Body of pancreas (tissue), 4 donors: ENCODE data around the gene CARD11. TPM values are rescaled to one million over a fixed set of nuclear protein-coding genes. Genes with fewer than 3 reads are reported as not detected.

Experiments used
- ATAC-seq: fragments of 150-250 bp; one replicate; pipeline ENCODE4 v1.9.1; 2016
- DNase-seq, 4 donors: peaks; one replicate each; pipeline ENCODE4 v3.0.0-alpha.2; 2019
- H3K27ac ChIP-seq, 4 donors: fragments of 200-600 bp; sonication (generic); 1 replicate in 3 of 4; 2 replicates in 1 of 4; pipeline versions ENCODE4 v1.5.1 to v1.6.1; 2016 to 2019; ENCODE audit warnings: mild to moderate bottlenecking in 1 of 4, mixed read lengths in 1 of 4, moderate library complexity in 1 of 4
- H3K27me3 ChIP-seq, 2 donors: fragments of 200-600 bp; sonication (generic); one replicate each; pipeline ENCODE4 v1.6.0; 2016; ENCODE audit warnings: mild to moderate bottlenecking in 1 of 2
- H3K36me3 ChIP-seq, 2 donors: fragments of 200-600 bp; sonication (generic); replicated peaks in 1 of 2; 2 replicates each; pipeline ENCODE4 v1.5.1; 2016; ENCODE audit warnings: low read depth in 2 of 2; ENCODE audit not compliant: insufficient read depth in 1 of 2
- H3K4me1 ChIP-seq: fragments of 200-600 bp; sonication (generic); one replicate; pipeline ENCODE4 v1.6.0; 2016
- H3K4me3 ChIP-seq, 2 donors: fragments of 200-600 bp; sonication (generic); 1 replicate in 1 of 2; 2 replicates in 1 of 2; pipeline ENCODE4 v1.5.1; 2016 to 2019
- H3K9me3 ChIP-seq, 3 donors: fragments of 200-600 bp; sonication (generic); 1 replicate in 2 of 3; 2 replicates in 1 of 3; pipeline ENCODE4 v1.5.1; 2016
- POLR2A ChIP-seq, 3 donors: fragments of 450-650 bp; IDR thresholded peaks; one replicate each; pipeline ENCODE4 v1.6.1; 2016; ENCODE audit warnings: antibody characterized with exemption in 3 of 3, mild to moderate bottlenecking in 2 of 3
- WGBS, 2 donors: methylation state at CpG; one replicate each; pipeline ENCODE4 v1.1.5; 2017; 5-methylcytosine and 5-hydroxymethylcytosine counted together
- intact Hi-C: fragments of 100-400 bp; cut with DNase I; formaldehyde crosslinking; loops from one replicate; pipeline ENCODE4 v1.15.1; 2023
- total RNA-seq, 2 donors: library from RNA; depleted of rRNA; stranded (reverse); fragments of >200 nt; gene quantifications; one replicate each; pipeline ENCODE4 v1.1.0, GENCODE V29; 2016
- TF ChIP-seq, protein P1 (sequence below), 7 experiments: fragments of 450-650 bp in 4 of 7; fragments of 200-600 bp in 3 of 7; sonication (generic) in 3 of 7; IDR thresholded peaks; one replicate each; pipeline ENCODE4 v1.5.1; 2016 to 2019; ENCODE audit warnings: antibody characterized with exemption in 7 of 7

The CARD11 gene
- total RNA-seq, 2 donors from 2014 or later, result 2.0 to 3.4 TPM

DNA sequence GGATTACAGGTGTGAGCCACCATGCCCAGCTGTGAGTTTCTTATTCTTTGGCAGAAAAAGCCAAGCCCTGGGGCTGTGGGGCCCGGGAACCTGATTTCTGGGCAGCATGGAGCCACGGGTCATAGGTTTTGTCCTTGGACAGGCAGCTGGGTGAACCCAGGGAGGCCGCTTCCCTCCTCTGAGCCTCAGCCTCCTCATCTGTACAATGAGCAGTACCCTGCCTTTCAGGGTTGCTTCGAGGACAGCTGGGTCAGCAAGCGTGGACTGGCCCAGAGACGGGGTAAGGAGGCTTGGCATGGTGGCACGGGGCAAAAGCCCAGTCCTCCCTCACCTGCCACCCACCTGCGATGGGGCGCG is 115.4 kb downstream of the CARD11 start:
- H3K27ac ChIP-seq, result no peak overlapping the region
- no peak for ATAC-seq
- no peaks in the 10 kb centered on the region for H3K36me3 ChIP-seq
- no peaks in the 10 kb centered on the region for H3K9me3 ChIP-seq
- peak in 1 of 4 donors; percentile 3 for DNase-seq
- no peaks in the 10 kb centered on the region for H3K27me3 ChIP-seq
- TF ChIP-seq, protein P1, sequence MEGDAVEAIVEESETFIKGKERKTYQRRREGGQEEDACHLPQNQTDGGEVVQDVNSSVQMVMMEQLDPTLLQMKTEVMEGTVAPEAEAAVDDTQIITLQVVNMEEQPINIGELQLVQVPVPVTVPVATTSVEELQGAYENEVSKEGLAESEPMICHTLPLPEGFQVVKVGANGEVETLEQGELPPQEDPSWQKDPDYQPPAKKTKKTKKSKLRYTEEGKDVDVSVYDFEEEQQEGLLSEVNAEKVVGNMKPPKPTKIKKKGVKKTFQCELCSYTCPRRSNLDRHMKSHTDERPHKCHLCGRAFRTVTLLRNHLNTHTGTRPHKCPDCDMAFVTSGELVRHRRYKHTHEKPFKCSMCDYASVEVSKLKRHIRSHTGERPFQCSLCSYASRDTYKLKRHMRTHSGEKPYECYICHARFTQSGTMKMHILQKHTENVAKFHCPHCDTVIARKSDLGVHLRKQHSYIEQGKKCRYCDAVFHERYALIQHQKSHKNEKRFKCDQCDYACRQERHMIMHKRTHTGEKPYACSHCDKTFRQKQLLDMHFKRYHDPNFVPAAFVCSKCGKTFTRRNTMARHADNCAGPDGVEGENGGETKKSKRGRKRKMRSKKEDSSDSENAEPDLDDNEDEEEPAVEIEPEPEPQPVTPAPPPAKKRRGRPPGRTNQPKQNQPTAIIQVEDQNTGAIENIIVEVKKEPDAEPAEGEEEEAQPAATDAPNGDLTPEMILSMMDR (IDR thresholded peaks at IDR 0.05), result no peak
- no peak for TF ChIP-seq POLR2A (IDR thresholded peaks at IDR 0.05)
- no peak overlapping the region for H3K4me3 ChIP-seq
- 90 to 97% methylated on average over 7 to 9 of the region's 10 CpGs for WGBS, 2 donors
- H3K4me1 ChIP-seq, result no peaks in the 10 kb centered on the region
- intact Hi-C loops, result no loop called here

DNA sequence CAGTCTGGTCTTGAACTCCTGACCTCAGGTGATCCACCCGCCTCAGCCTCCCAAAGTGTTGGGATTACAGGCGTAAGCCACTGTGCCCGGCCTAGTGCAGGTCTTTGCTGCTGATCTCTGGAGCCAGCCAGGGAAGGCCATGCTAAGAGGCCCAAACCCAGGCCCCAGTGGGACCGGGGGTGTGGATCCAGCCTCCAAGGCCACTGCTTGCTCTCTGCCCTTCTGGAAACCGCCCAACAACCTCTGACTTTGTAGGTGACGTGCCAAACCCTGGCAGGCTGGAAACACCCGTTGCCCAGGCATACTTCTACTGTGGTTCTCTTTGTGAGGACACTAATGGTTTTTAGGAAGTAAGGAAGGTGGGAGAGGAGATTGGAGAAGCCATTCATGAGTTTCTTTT is 116.1 kb downstream of the CARD11 start:
- no peak overlapping the region for H3K4me3 ChIP-seq
- TF ChIP-seq, protein P1 (IDR thresholded peaks at IDR 0.05), result no peak
- TF ChIP-seq POLR2A (IDR thresholded peaks at IDR 0.05), result no peak
- H3K27ac ChIP-seq, result no peak overlapping the region
- no peaks in the 10 kb centered on the region for H3K9me3 ChIP-seq
- no peaks in the 10 kb centered on the region for H3K36me3 ChIP-seq
- ATAC-seq, result no peak
- 61 to 71% methylated on average over 7 of the region's 7 CpGs for WGBS, 2 donors
- H3K4me1 ChIP-seq, result no peaks in the 10 kb centered on the region
- no peaks in the 10 kb centered on the region for H3K27me3 ChIP-seq
- intact Hi-C loops, result no loop called here
- peak in 1 of 4 donors; percentile 5 for DNase-seq

DNA sequence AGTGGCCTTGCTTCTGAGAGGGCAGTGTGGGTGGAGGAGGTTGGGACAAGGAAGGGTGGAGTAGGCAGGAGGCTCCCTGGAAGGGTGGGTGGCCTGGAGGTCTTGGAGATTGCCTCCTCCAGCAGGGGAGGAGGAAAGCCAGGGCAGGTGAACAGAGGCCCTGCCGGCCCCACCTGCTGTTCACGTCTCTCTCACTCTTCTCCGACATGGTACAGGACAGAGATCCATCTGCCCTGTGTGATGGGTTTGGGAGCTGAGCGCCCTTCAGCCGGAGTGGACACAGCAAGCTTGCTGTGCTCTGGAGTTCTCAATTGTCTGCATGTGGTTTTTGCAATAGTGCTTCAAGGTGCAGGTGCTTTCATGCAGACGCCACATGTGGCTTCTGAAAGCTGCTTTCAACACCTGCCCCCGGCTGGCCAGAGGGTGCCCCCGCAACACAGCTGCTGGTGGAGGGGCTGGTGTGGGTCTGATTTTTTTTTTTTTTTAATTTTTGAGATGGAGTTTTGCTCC is 116.7 kb downstream of the CARD11 start:
- WGBS, 2 donors, result 87 to 100% methylated on average over 2 to 8 of the region's 8 CpGs
- Histone ChIP-seq H3K36me3 (no peaks in the 10 kb centered on the region), H3K27ac (no peak overlapping the region), H3K4me3 (no peak overlapping the region), H3K4me1 (no peaks in the 10 kb centered on the region), H3K27me3 (no peaks in the 10 kb centered on the region), H3K9me3 (no peaks in the 10 kb centered on the region)
- ATAC-seq (no peak), DNase-seq (peak in 1 of 4 donors; percentile 1)
- intact Hi-C loops, result no loop called here
- no peak for TF ChIP-seq POLR2A (IDR thresholded peaks at IDR 0.05)
- TF ChIP-seq, protein P1 (IDR thresholded peaks at IDR 0.05), result no peak

DNA sequence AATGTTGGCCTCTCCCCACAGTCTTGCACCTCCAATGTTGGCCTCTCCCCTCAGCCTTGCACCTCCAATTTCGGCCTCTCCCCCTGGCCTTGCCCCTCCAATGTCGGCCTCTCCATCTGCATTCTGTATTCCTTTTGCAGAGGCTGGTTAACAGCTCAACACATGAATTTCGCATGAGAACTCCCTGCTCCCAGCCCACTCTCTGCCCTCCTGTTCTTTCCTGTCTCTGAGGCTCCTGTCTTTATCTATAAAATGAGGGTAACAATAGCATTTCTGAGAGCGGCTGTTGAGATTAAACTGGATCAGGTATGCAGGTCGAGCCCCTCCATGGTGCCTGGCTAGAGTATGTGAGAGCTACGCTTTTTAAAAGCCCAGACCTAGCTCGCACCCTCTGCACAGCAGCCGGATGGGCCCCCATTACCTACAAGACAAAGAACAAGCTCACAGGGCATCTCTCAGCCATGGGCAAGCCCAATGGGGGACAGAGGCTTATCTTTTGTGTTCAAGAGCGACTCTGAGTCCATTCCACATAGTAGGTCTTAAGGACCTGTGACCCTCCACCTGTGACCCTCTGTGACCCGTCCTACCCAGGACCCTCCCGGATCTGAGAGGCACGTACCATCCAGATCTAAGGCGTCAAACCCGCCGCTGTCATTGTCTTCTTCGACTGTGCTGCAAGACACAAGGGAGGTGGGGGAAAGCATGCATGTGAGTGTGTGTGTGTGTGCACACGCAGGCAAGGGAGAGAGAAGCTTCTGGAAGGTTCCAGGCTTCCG is 117.4 kb downstream of the CARD11 start:
- H3K36me3 ChIP-seq, result no peaks in the 10 kb centered on the region
- TF ChIP-seq POLR2A (IDR thresholded peaks at IDR 0.05), result no peak
- TF ChIP-seq, protein P1 (IDR thresholded peaks at IDR 0.05), result no peak
- no peaks in the 10 kb centered on the region for H3K27me3 ChIP-seq
- 83 to 91% methylated on average over 17 to 18 of the region's 18 CpGs for WGBS, 2 donors
- H3K27ac ChIP-seq, result no peak overlapping the region
- DNase-seq (peak in 1 of 4 donors; percentile 3), ATAC-seq (no peak)
- H3K4me1 ChIP-seq, result no peaks in the 10 kb centered on the region
- intact Hi-C loops, result no loop called here
- H3K9me3 ChIP-seq, result no peaks in the 10 kb centered on the region
- no peak overlapping the region for H3K4me3 ChIP-seq
